GM19238 (cell line): ENCODE results near the gene STAT2.
"Not testable (repeated sequence)": the region's sequence is repeated elsewhere in the genome, so short reads cannot be mapped to it uniquely, and the experiment has no call there.

ENCODE experiments used
- DNase-seq: peaks from one replicate; pipeline ENCODE4 v3.0.0; 2011; ENCODE audit warnings: low spot score; ENCODE audit not compliant: insufficient read length

The STAT2 gene

GRCh38 chr12:56330936-56331490 lies 28.9 kb downstream of the STAT2 start:
- DNase-seq, result no peak

- no peak for DNase-seq
These were observed 33.4 kb downstream of the STAT2 start for GRCh38 chr12:56326533-56326932.

- no peak for DNase-seq
These were observed 33.8 kb downstream of the STAT2 start for GRCh38 chr12:56326126-56326525.

GRCh38 chr12:56324206-56324605 lies 35.7 kb downstream of the STAT2 start:
- DNase-seq, result no peak

- not testable (repeated sequence) for DNase-seq
These were observed 38.3 kb downstream of the STAT2 start for GRCh38 chr12:56321610-56322009.

GRCh38 chr12:56321027-56321426 lies 38.9 kb downstream of the STAT2 start:
- no peak for DNase-seq

- no peak for DNase-seq
These were observed 42.2 kb downstream of the STAT2 start for GRCh38 chr12:56317675-56318074.

GRCh38 chr12:56315622-56316473 lies 44.1 kb downstream of the STAT2 start, which contains the start of gene CNPY2:
TSS of gene CNPY2 (minus strand) at chr12:56315988. CDS start at chr12:56315217, 771 bp downstream.
- DNase-seq, result peak; percentile 92

GRCh38 chr12:56315249-56315621 lies 44.7 kb downstream of the STAT2 start:
- DNase-seq, result no peak

GRCh38 chr12:56311003-56311402 lies 48.9 kb downstream of the STAT2 start:
- DNase-seq, result no peak

GRCh38 chr12:56308714-56309113 lies 51.2 kb downstream of the STAT2 start:
- DNase-seq, result no peak

GRCh38 chr12:56307221-56307965 lies 52.5 kb downstream of the STAT2 start:
- no peak for DNase-seq

- DNase-seq, result no peak
These were observed 54.9 kb downstream of the STAT2 start for GRCh38 chr12:56304872-56305590.

GRCh38 chr12:56304276-56304675 lies 55.6 kb downstream of the STAT2 start:
- DNase-seq, result no peak

- no peak for DNase-seq
These were observed 59.1 kb downstream of the STAT2 start for GRCh38 chr12:56300644-56301464.

- peak; percentile 91 for DNase-seq
These were observed 59.9 kb downstream of the STAT2 start, which contains the start of gene CS for GRCh38 chr12:56299853-56300643. TSS of gene CS (minus strand) at chr12:56300330. CDS start at chr12:56300201, 129 bp downstream.

GRCh38 chr12:56299308-56299852 lies 60.5 kb downstream of the STAT2 start:
- no peak for DNase-seq

GRCh38 chr12:56298828-56299227 lies 61.1 kb downstream of the STAT2 start:
- no peak for DNase-seq

- DNase-seq, result no peak
These were observed 62.5 kb downstream of the STAT2 start for GRCh38 chr12:56297400-56297799.
